Stimulated activated CD4-positive, alpha-beta T cell treated with anti-CD3 and anti-CD28 coated beads, Interleukin-4, amount 100 ng/mL, for 1 hour (primary cell): ENCODE results near the gene VPS52.
"Not testable (repeated sequence)": the region's sequence is repeated elsewhere in the genome, so short reads cannot be mapped to it uniquely, and the experiment has no call there.

Source experiments
- DNase-seq: peaks from one replicate; pipeline ENCODE4 v3.0.0-alpha.2; 2020

Gene VPS52

GRCh38 chr6:33249732-33250630, 21.7 kb downstream of the VPS52 start:
- no peak for DNase-seq

GRCh38 chr6:33248932-33249731, 22.5 kb downstream of the VPS52 start:
- DNase-seq = peak; percentile 92

- no peak for DNase-seq
Observed at GRCh38 chr6:33248643-33248931, 23.1 kb downstream of the VPS52 start.

GRCh38 chr6:33247977-33248642, 23.6 kb downstream of the VPS52 start:
- peak; percentile 93 for DNase-seq

GRCh38 chr6:33243476-33243875, 28.2 kb downstream of the VPS52 start:
- no peak for DNase-seq

GRCh38 chr6:33241968-33242367, 29.7 kb downstream of the VPS52 start:
- DNase-seq = no peak

- no peak for DNase-seq
Observed at GRCh38 chr6:33237741-33238140, 33.9 kb downstream of the VPS52 start.

GRCh38 chr6:33236852-33237251, 34.8 kb downstream of the VPS52 start:
- DNase-seq = no peak

- no peak for DNase-seq
Observed at GRCh38 chr6:33236328-33236727, 35.3 kb downstream of the VPS52 start.

- DNase-seq = no peak
Observed at GRCh38 chr6:33235221-33235634, 36.4 kb downstream of the VPS52 start.

- DNase-seq = not testable (repeated sequence)
Observed at GRCh38 chr6:33226503-33227120, 45.1 kb downstream of the VPS52 start.

GRCh38 chr6:33217681-33218080, 54.0 kb downstream of the VPS52 start:
- DNase-seq = no peak

- DNase-seq = no peak
Observed at GRCh38 chr6:33217246-33217645, 54.4 kb downstream of the VPS52 start.

- DNase-seq = no peak
Observed at GRCh38 chr6:33216117-33216649, 55.5 kb downstream of the VPS52 start.

- no peak for DNase-seq
Observed at GRCh38 chr6:33215271-33216116, 56.2 kb downstream of the VPS52 start.

GRCh38 chr6:33213989-33214335, 57.7 kb downstream of the VPS52 start:
- DNase-seq = no peak

- DNase-seq = peak; percentile 22
Observed at GRCh38 chr6:33213166-33213988, 58.3 kb downstream of the VPS52 start.

- no peak for DNase-seq
Observed at GRCh38 chr6:33212857-33213165, 58.9 kb downstream of the VPS52 start.

GRCh38 chr6:33211666-33212422, 59.8 kb downstream of the VPS52 start:
- DNase-seq = no peak

- no peak for DNase-seq
Observed at GRCh38 chr6:33211136-33211535, 60.5 kb downstream of the VPS52 start.
